Panc1 (cell line): ENCODE measurements around the gene MAP6. TPM values are rescaled to one million over a fixed set of nuclear protein-coding genes. Genes with fewer than 3 reads are reported as not detected.

Experiments used
- ATAC-seq: fragments of 200-7000 bp; cut with Tn5 transposase; 2 replicates; pipeline ENCODE4 v1.9.1; 2020; ENCODE audit warnings: mild to moderate bottlenecking, moderate library complexity
- BruUV-seq: library from RNA; stranded (reverse); fragments of 400-500 nt; replicated peaks from 2 replicates; lab custom pipeline; 2021; lab: Mats Ljungman, UMichigan
- CTCF ChIA-PET: fragments of 300-600 bp; sonication (Branson Sonifier 250); formaldehyde crosslinking; loops from one replicate; lab custom pipeline; 2022; ENCODE audit warnings: antibody characterized with exemption; lab: Charles Lee
- POLR2A ChIA-PET: fragments of 300-600 bp; sonication (Branson Sonifier 250); formaldehyde crosslinking; loops from one replicate; lab custom pipeline; 2022; ENCODE audit warnings: antibody characterized with exemption; lab: Charles Lee
- DNase-seq: peaks from one replicate; pipeline ENCODE4 v3.0.0-alpha.2; 2010; ENCODE audit warnings: low read depth, low spot score
- H3K27ac ChIP-seq: 2 replicates; pipeline ENCODE4 v1.5.1; 2011; ENCODE audit warnings: mild to moderate bottlenecking, low read length, inconsistent platforms
- H3K27me3 ChIP-seq: fragments of 200-500 bp; sonication (Bioruptor generic); 2 replicates; pipeline ENCODE4 v1.6.0; 2014; ENCODE audit warnings: low read length, inconsistent platforms; ENCODE audit not compliant: control insufficient read depth, insufficient read depth
- H3K36me3 ChIP-seq: fragments of 200-500 bp; sonication (Bioruptor generic); 2 replicates; pipeline ENCODE4 v1.5.1; 2014; ENCODE audit warnings: inconsistent platforms, mild to moderate bottlenecking, low read length, moderate library complexity; ENCODE audit not compliant: control insufficient read depth, insufficient read depth
- H3K4me1 ChIP-seq: 2 replicates; pipeline ENCODE4 v1.5.1; 2011; ENCODE audit warnings: inconsistent platforms, mild to moderate bottlenecking, low read length, moderate library complexity; ENCODE audit not compliant: control insufficient read depth, insufficient read depth
- H3K4me3 ChIP-seq, 2 experiments: 2 replicates each; pipeline ENCODE4 v1.5.1; 2011 to 2012; ENCODE audit warnings: low read depth in 2 of 2, low read length in 2 of 2, mild to moderate bottlenecking in 2 of 2, inconsistent platforms in 1 of 2, moderate library complexity in 1 of 2
- H3K9me3 ChIP-seq: fragments of 200-500 bp; sonication (Bioruptor generic); 2 replicates; pipeline ENCODE4 v1.5.1; 2014; ENCODE audit warnings: low read depth, mild to moderate bottlenecking, inconsistent platforms, low read length, moderate library complexity; ENCODE audit not compliant: control insufficient read depth, insufficient read depth
- CTCF ChIP-seq: fragments of 450-650 bp; IDR thresholded peaks from 2 replicates; pipeline ENCODE4 v1.5.1; 2017; ENCODE audit warnings: mild to moderate bottlenecking
- POLR2AphosphoS5 ChIP-seq: IDR thresholded peaks from 2 replicates; pipeline ENCODE4 v1.6.1; 2012; ENCODE audit warnings: mild to moderate bottlenecking, low read depth, low read length, moderate library complexity
- SIN3A ChIP-seq: IDR thresholded peaks from 2 replicates; pipeline ENCODE4 v1.6.1; 2012; ENCODE audit warnings: low read depth, mild to moderate bottlenecking, low read length, moderate library complexity, borderline replicate concordance; ENCODE audit not compliant: insufficient read depth
- TCF7L2 ChIP-seq: IDR thresholded peaks from 2 replicates; pipeline ENCODE4 v1.6.1; 2011; ENCODE audit warnings: mild to moderate bottlenecking, low read depth, low read length, inconsistent platforms
- in situ Hi-C: cut with HindIII; loops from 2 replicates; pipeline ENCODE4 v1.10.0; 2016; ENCODE audit warnings: low sequenced_read_pairs, low pct_unique_long_range_greater_than_20kb
- intact Hi-C: fragments of 100-400 bp; cut with micrococcal nuclease; formaldehyde crosslinking; loops from one replicate; pipeline ENCODE4 v1.10.0; 2022; ENCODE audit not compliant: unreplicated experiment
- total RNA-seq: library from RNA; stranded (reverse); gene quantifications from one replicate; pipeline ENCODE4 v1.2.1, GENCODE V29; 2021; ENCODE audit not compliant: unreplicated experiment
- TF ChIP-seq, protein P1 (sequence below), 2 experiments: IDR thresholded peaks; 2 replicates each; pipeline ENCODE4 v1.6.1; 2011 to 2012; ENCODE audit warnings: low read depth in 2 of 2, control low read depth in 1 of 2, low read length in 1 of 2, mild to moderate bottlenecking in 1 of 2, moderate library complexity in 1 of 2; ENCODE audit not compliant: insufficient read depth in 1 of 2

The MAP6 gene
- total RNA-seq, 1 experiment from 2014 or later = 0.21 TPM

DNA sequence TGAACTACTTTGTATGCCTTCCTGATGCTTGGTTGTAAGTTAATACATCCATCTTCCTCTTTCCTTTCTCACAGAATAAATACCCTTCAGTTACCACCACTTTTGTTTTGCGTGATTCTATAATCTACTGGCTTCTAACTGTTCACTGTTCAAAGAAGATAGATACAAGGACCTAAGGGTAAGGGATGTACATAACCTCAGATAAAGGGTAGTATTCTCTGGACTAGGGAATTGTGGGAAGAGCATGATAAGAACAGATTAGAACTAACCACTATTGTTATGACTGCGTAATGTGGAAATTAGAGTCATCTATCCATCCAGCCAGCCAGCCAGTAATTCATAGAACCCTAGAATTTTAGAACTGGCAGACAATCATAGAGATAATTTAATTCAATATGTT is 36.4 kb downstream of the MAP6 start:
- ATAC-seq (no peak), DNase-seq (no peak)
- no peaks in the 10 kb centered on the region for H3K9me3 ChIP-seq
- TF ChIP-seq TCF7L2 (no peak), CTCF (no peak), SIN3A (no peak), POLR2AphosphoS5 (no peak)
- TF ChIP-seq, protein P1, sequence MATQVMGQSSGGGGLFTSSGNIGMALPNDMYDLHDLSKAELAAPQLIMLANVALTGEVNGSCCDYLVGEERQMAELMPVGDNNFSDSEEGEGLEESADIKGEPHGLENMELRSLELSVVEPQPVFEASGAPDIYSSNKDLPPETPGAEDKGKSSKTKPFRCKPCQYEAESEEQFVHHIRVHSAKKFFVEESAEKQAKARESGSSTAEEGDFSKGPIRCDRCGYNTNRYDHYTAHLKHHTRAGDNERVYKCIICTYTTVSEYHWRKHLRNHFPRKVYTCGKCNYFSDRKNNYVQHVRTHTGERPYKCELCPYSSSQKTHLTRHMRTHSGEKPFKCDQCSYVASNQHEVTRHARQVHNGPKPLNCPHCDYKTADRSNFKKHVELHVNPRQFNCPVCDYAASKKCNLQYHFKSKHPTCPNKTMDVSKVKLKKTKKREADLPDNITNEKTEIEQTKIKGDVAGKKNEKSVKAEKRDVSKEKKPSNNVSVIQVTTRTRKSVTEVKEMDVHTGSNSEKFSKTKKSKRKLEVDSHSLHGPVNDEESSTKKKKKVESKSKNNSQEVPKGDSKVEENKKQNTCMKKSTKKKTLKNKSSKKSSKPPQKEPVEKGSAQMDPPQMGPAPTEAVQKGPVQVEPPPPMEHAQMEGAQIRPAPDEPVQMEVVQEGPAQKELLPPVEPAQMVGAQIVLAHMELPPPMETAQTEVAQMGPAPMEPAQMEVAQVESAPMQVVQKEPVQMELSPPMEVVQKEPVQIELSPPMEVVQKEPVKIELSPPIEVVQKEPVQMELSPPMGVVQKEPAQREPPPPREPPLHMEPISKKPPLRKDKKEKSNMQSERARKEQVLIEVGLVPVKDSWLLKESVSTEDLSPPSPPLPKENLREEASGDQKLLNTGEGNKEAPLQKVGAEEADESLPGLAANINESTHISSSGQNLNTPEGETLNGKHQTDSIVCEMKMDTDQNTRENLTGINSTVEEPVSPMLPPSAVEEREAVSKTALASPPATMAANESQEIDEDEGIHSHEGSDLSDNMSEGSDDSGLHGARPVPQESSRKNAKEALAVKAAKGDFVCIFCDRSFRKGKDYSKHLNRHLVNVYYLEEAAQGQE (IDR thresholded peaks at IDR 0.05; ENCODE audit: insufficient read depth in 1 of 2, low read depth in 2 of 2, low read length in 1 of 2) = no peak
- ChIA-PET CTCF (interaction anchor here (0.7 kb wide), 1 partner anchor 73 kb away, joined by 4 read pairs; no protein-coding TSS in a partner anchor), POLR2A (no interaction called here)
- no peaks in the 10 kb centered on the region for H3K36me3 ChIP-seq
- no peaks in the 10 kb centered on the region for H3K4me1 ChIP-seq
- no peak overlapping the region for H3K27ac ChIP-seq
- intact Hi-C loops = no loop called here
- no TSS peak for BruUV-seq
- H3K27me3 ChIP-seq = peaks cover 31% of the 10 kb centered on the region
- in situ Hi-C loops = no loop called here
- no peak overlapping the region for H3K4me3 ChIP-seq

GRCh38 chr11:75631086-75631730 is 37.6 kb downstream of the MAP6 start:
- Histone ChIP-seq H3K4me3 (no peak overlapping the region), H3K36me3 (no peaks in the 10 kb centered on the region), H3K9me3 (no peaks in the 10 kb centered on the region), H3K27ac (no peak overlapping the region), H3K27me3 (peaks cover 31% of the 10 kb centered on the region), H3K4me1 (no peaks in the 10 kb centered on the region)
- TF ChIP-seq CTCF (no peak), TCF7L2 (no peak), POLR2AphosphoS5 (no peak), SIN3A (no peak)
- TF ChIP-seq, protein P1 (IDR thresholded peaks at IDR 0.05; ENCODE audit: insufficient read depth in 1 of 2, low read depth in 2 of 2, low read length in 1 of 2) = no peak
- CTCF ChIA-PET = no interaction called here
- in situ Hi-C loops = no loop called here
- POLR2A ChIA-PET = no interaction called here
- no peak for ATAC-seq
- DNase-seq = no peak
- BruUV-seq = no TSS peak
- intact Hi-C loops = no loop called here
